Midbrain (tissue), 1 donor: ENCODE measurements around the gene TRMT1.
"Not testable (repeated sequence)": the region's sequence is repeated elsewhere in the genome, so short reads cannot be mapped to it uniquely, and the experiment has no call there.

Experiments used
- DNase-seq: peaks from one replicate; lab custom pipeline; 2025; lab: John Stamatoyannopoulos, UW

TRMT1 gene

GRCh38 chr19:13116282-13117175 lies at the start of gene TRMT1:
Gene TRMT1, minus strand, starts transcription at chr19:13116740. Its CDS starts 341 bp downstream, at chr19:13116399.
- DNase-seq = peak; percentile 90

GRCh38 chr19:13166151-13166550 lies 49.6 kb upstream of the TRMT1 start:
- DNase-seq = not testable (repeated sequence)

- DNase-seq = no peak
Observed at GRCh38 chr19:13165162-13165997, 48.8 kb upstream of the TRMT1 start.

GRCh38 chr19:13164343-13165161 lies 48.0 kb upstream of the TRMT1 start:
- DNase-seq = no peak

GRCh38 chr19:13163609-13164342 lies 47.2 kb upstream of the TRMT1 start:
- no peak for DNase-seq

GRCh38 chr19:13162724-13163608 lies 46.4 kb upstream of the TRMT1 start:
- peak; percentile 82 for DNase-seq

- no peak for DNase-seq
Observed at GRCh38 chr19:13160557-13160956, 44.0 kb upstream of the TRMT1 start.

GRCh38 chr19:13159713-13160112 lies 43.2 kb upstream of the TRMT1 start:
- no peak for DNase-seq

GRCh38 chr19:13155472-13156359 lies 39.2 kb upstream of the TRMT1 start:
- DNase-seq = no peak

GRCh38 chr19:13154911-13155471 lies 38.5 kb upstream of the TRMT1 start:
- no peak for DNase-seq

GRCh38 chr19:13154241-13154778 lies 37.8 kb upstream of the TRMT1 start:
- DNase-seq = no peak

- no peak for DNase-seq
Observed at GRCh38 chr19:13153569-13154240, 37.2 kb upstream of the TRMT1 start.

GRCh38 chr19:13152974-13153568 lies 36.5 kb upstream of the TRMT1 start:
- peak; percentile 96 for DNase-seq

- no peak for DNase-seq
Observed at GRCh38 chr19:13152356-13152973, 35.9 kb upstream of the TRMT1 start.

GRCh38 chr19:13151605-13152355 lies 35.2 kb upstream of the TRMT1 start:
- DNase-seq = peak; percentile 98

- no peak for DNase-seq
Observed at GRCh38 chr19:13150931-13151604, 34.5 kb upstream of the TRMT1 start.
